Measurements from ENCODE around the gene USP6NL. TPM values are rescaled to one million over a fixed set of nuclear protein-coding genes. Genes with fewer than 3 reads are reported as not detected.

Gene USP6NL
- total RNA-seq, 4 donors from 2014 or later: 19.6 to 29.4 (median 25.2) TPM

DNA sequence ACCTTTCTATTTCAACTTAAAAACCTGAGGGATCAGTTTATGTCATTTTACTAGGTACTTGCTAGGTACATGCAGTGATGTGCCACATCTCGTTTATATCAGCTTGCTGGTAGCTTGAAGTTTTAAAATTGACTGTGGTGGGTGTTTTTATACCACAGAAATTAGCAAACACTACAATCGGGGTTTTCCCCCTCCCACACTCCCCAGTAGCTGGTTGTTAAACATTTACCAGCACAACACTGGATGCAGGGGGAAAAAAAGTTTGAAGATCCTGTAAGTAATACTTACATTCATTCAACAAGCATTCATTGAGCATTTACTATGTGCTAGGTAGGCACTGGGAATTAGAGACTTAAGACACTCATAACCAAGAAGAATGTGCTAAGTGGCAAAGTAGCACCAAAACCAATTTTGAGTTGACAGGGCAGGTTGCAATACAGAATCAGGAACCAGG lies 32.6 kb downstream of the USP6NL start:
- intact Hi-C loops (cut with DNase I; ENCODE audit: low total_unique reads): no loop called here

DNA sequence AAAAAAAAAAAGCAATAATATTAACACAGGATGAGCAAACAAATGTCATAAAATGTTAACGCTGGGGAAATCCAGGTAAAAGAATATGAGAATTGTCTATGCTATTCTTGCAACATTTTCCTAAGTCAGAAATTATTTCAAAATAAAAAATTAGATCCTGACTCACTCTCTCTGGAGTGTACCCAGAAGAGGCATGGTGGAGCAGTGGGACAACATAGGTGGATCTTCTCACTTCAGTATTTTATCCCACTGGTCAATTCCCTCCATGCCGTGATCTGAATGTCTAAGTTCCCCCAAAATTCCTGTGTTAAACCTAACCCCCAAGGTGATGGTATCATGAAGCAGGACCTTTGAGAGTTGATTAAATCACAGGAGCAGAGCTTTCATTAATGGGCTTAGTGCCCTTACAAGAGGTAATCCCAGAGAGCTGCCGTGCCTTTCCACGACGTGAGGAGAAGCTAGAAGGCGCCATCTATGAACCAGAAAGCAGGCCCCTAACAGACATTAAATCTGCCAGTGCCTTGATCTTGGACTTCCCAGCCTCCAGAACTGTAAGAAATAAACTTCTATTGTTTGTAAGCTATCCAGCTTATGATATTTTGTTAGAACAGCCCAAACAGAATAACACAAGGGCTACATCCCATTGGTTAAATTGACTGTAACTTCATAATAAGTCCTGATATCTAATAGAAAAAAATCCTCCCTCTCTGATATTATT lies 35.2 kb downstream of the USP6NL start:
- TF ChIP-seq, protein P1, sequence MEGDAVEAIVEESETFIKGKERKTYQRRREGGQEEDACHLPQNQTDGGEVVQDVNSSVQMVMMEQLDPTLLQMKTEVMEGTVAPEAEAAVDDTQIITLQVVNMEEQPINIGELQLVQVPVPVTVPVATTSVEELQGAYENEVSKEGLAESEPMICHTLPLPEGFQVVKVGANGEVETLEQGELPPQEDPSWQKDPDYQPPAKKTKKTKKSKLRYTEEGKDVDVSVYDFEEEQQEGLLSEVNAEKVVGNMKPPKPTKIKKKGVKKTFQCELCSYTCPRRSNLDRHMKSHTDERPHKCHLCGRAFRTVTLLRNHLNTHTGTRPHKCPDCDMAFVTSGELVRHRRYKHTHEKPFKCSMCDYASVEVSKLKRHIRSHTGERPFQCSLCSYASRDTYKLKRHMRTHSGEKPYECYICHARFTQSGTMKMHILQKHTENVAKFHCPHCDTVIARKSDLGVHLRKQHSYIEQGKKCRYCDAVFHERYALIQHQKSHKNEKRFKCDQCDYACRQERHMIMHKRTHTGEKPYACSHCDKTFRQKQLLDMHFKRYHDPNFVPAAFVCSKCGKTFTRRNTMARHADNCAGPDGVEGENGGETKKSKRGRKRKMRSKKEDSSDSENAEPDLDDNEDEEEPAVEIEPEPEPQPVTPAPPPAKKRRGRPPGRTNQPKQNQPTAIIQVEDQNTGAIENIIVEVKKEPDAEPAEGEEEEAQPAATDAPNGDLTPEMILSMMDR (IDR thresholded peaks at IDR 0.05): no peak
- no peak for DNase-seq (ENCODE audit: low spot score in 2 of 2)
- H3K4me3 ChIP-seq (ENCODE audit: low read depth, poor library complexity, severe bottlenecking): no peak overlapping the region
- 95% methylated on average over 6 of the region's 6 CpGs for WGBS, 2 donors
- intact Hi-C loops (cut with DNase I; ENCODE audit: low total_unique reads): no loop called here

More for the DNA sequence above, 32.6 kb downstream of the USP6NL start:
- H3K4me3 ChIP-seq (ENCODE audit: low read depth, poor library complexity, severe bottlenecking): no peak overlapping the region
- no peak for TF ChIP-seq POLR2A (IDR thresholded peaks at IDR 0.05)
- 70 to 75% methylated on average over 2 of the region's 2 CpGs for WGBS, 2 donors
- no peak for DNase-seq (ENCODE audit: low spot score in 2 of 2)

DNA sequence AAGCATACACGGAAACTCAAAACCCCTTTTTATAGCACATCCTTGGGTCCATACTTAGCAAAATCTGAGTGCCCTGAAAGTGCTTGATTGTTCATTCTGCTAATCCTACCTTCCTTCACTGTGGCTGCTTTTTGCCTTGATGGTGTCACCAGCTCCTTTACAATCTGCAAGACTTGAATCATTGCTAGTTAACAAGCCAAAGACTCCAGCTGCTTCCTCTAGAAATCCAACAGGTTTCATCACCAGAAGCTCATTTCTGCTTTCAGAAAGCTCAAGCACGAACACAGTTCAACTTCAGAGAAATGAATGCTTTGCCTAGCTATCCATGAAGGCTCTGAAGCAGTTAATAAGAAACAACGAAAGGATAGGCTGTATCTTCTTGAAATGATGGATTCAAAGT lies 38.0 kb downstream of the USP6NL start:
- 52 to 66% methylated on average over 3 of the region's 3 CpGs for WGBS, 2 donors
- DNase-seq (ENCODE audit: low spot score in 2 of 2): no peak
- H3K4me3 ChIP-seq (ENCODE audit: low read depth, poor library complexity, severe bottlenecking): no peak overlapping the region
- TF ChIP-seq POLR2A (IDR thresholded peaks at IDR 0.05): no peak
- TF ChIP-seq, protein P1 (IDR thresholded peaks at IDR 0.05): no peak
- intact Hi-C loops (cut with DNase I; ENCODE audit: low total_unique reads): no loop called here

DNA sequence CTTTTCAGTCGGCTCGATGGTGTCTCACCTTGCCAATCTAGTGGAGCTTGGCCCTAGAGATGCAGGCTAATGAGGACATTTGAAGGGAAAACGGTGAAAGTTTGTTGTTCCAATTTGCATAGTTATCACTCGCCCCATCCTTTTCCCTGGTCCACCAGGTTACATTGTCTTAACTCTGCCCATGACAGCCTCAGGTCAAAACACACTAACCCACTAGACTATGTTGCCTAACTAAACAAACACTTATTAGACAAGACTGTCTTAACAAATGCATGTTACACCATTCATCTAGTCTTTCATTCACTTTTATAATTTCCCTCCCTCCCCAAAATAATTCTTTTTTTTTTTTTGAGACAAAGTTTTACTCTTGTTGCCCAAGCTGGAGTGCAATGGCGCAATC lies 40.7 kb downstream of the USP6NL start:
- TF ChIP-seq, protein P1 (IDR thresholded peaks at IDR 0.05): no peak
- no peak for TF ChIP-seq POLR2A (IDR thresholded peaks at IDR 0.05)
- intact Hi-C loops (cut with DNase I; ENCODE audit: low total_unique reads): no loop called here
- 93 to 96% methylated on average over 5 of the region's 5 CpGs for WGBS, 2 donors
- no peak overlapping the region for H3K4me3 ChIP-seq (ENCODE audit: low read depth, poor library complexity, severe bottlenecking)
- DNase-seq (ENCODE audit: low spot score in 2 of 2): no peak

DNA sequence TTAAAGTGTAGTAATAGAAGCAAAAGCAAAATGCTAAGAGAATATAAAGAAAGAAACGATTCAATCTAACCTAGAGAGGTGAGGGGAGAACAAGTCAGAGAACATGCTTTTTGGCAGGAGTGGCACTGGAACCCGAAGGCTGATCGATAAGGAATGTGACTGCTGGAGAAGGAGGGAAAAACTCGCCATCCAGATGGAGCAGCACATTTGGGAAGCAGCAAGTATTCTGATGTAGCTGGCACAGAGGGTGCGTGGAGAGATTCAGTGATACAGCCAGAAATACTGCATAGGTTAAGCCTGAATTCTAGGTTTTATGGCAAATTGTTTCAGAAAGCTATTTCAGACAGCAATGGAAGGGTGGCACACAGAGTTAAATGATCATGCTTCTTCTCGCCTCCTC lies 42.0 kb downstream of the USP6NL start:
- DNase-seq (ENCODE audit: low spot score in 2 of 2): no peak
- intact Hi-C loops (cut with DNase I; ENCODE audit: low total_unique reads): no loop called here
- no peak overlapping the region for H3K4me3 ChIP-seq (ENCODE audit: low read depth, poor library complexity, severe bottlenecking)
- TF ChIP-seq, protein P1 (IDR thresholded peaks at IDR 0.05): no peak
- TF ChIP-seq POLR2A (IDR thresholded peaks at IDR 0.05): no peak
- 86 to 87% methylated on average over 6 of the region's 6 CpGs for WGBS, 2 donors

DNA sequence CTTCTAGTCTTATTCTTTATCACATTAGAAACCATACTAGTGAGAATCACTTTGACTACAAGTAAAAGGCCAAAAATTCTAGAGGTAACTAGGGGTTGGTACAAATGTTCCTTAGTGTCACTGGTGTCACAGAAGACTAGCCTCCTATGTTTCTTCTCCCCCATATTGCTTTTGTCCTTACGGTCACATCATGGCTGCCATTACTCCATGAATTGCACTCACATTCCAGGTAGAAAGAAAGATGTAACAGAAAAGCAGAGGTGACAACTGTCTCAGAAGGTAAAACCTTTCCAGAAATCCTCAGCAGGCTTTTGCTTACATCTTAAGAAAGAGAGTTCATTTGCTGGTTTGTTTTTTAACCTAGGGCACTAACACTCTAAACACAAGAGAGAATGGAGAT lies 42.9 kb downstream of the USP6NL start:
- no peak overlapping the region for H3K4me3 ChIP-seq (ENCODE audit: low read depth, poor library complexity, severe bottlenecking)
- WGBS, 2 donors: 95 to 97% methylated on average over 1 of the region's 1 CpG
- DNase-seq (ENCODE audit: low spot score in 2 of 2): no peak
- TF ChIP-seq, protein P1 (IDR thresholded peaks at IDR 0.05): no peak
- TF ChIP-seq POLR2A (IDR thresholded peaks at IDR 0.05): no peak
- intact Hi-C loops (cut with DNase I; ENCODE audit: low total_unique reads): no loop called here

Data from lower leg skin (tissue), 4 donors.